Type B pancreatic cell (in vitro differentiated cells): ENCODE measurements around the gene CREBL2. TPM values are rescaled to one million over a fixed set of nuclear protein-coding genes. Genes with fewer than 3 reads are reported as not detected.
A peak's percentile ranks its signal among the peaks of the same experiment; 100 is the strongest.

ENCODE experiments used
- DNase-seq: peaks from one replicate; pipeline ENCODE4 v3.0.0; 2021; ENCODE audit warnings: mixed read lengths; ENCODE audit not compliant: unreplicated experiment; ENCODE audit errors: extremely low spot score
- H3K27ac Mint-ChIP-seq: 2 replicates; pipeline ENCODE4 v1.8.0; 2021; ENCODE audit warnings: mild to moderate bottlenecking, mixed read lengths
- H3K27me3 Mint-ChIP-seq: 2 replicates; pipeline ENCODE4 v1.8.0; 2021; ENCODE audit warnings: mixed read lengths
- H3K36me3 Mint-ChIP-seq: 2 replicates; pipeline ENCODE4 v1.8.0; 2021; ENCODE audit warnings: mixed read lengths
- H3K4me1 Mint-ChIP-seq: one replicate; pipeline ENCODE4 v1.8.0; 2021; ENCODE audit warnings: mixed read lengths; ENCODE audit not compliant: unreplicated experiment
- H3K4me3 Mint-ChIP-seq: 2 replicates; pipeline ENCODE4 v1.8.0; 2021; ENCODE audit warnings: mild to moderate bottlenecking, mixed read lengths
- H3K9me3 Mint-ChIP-seq: 2 replicates; pipeline ENCODE4 v1.8.0; 2021; ENCODE audit warnings: mixed read lengths
- total RNA-seq: library from RNA; stranded (reverse); gene quantifications from 2 replicates; pipeline ENCODE4 v1.2.1, GENCODE V29; 2021; ENCODE audit warnings: low replicate concordance
- TF ChIP-seq, protein P1 (sequence below): fragments of 200-600 bp; sonication (generic); conservative IDR thresholded peaks from 2 replicates; pipeline ENCODE4 v1.5.0; 2021; ENCODE audit warnings: antibody characterized with exemption, mild to moderate bottlenecking

The CREBL2 gene
- total RNA-seq, 1 donor from 2014 or later = 11.9 TPM

DNA sequence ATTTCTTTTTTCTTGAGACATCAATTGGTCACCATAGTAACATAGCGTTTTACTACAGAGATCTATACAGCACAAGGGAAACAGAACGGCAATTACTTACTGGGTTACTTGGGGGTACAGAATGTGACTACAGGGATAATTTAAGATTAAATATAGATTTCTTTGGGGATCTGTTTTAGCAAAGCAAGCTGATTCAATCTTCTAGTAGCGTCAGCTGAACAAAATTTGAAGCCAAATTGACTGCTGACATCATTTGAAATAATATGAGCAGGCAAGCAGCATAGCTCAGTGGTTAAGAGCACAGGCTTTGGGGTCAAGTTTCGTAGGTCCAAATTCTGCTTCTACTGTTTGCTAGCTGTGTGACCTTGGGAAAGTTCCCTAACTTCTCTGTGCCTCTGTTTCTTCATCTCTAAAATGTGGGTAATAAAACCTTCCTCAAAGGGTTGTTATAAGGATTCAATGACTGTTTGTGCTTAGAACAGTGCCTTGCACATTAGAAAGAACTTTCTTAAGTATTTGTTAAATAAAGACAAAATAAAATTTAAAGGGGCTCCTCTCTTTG is 71.5 kb downstream of the CREBL2 start:
- peak overlapping the region; percentile 54 for H3K4me3 Mint-ChIP-seq
- no peaks in the 10 kb centered on the region for H3K36me3 Mint-ChIP-seq
- DNase-seq = no peak
- no peaks in the 10 kb centered on the region for H3K9me3 Mint-ChIP-seq
- H3K27me3 Mint-ChIP-seq = peaks cover 9% of the 10 kb centered on the region
- TF ChIP-seq, protein P1, sequence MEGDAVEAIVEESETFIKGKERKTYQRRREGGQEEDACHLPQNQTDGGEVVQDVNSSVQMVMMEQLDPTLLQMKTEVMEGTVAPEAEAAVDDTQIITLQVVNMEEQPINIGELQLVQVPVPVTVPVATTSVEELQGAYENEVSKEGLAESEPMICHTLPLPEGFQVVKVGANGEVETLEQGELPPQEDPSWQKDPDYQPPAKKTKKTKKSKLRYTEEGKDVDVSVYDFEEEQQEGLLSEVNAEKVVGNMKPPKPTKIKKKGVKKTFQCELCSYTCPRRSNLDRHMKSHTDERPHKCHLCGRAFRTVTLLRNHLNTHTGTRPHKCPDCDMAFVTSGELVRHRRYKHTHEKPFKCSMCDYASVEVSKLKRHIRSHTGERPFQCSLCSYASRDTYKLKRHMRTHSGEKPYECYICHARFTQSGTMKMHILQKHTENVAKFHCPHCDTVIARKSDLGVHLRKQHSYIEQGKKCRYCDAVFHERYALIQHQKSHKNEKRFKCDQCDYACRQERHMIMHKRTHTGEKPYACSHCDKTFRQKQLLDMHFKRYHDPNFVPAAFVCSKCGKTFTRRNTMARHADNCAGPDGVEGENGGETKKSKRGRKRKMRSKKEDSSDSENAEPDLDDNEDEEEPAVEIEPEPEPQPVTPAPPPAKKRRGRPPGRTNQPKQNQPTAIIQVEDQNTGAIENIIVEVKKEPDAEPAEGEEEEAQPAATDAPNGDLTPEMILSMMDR = no peak
- H3K4me1 Mint-ChIP-seq = peaks cover 5% of the 10 kb centered on the region
- no peak overlapping the region for H3K27ac Mint-ChIP-seq

DNA sequence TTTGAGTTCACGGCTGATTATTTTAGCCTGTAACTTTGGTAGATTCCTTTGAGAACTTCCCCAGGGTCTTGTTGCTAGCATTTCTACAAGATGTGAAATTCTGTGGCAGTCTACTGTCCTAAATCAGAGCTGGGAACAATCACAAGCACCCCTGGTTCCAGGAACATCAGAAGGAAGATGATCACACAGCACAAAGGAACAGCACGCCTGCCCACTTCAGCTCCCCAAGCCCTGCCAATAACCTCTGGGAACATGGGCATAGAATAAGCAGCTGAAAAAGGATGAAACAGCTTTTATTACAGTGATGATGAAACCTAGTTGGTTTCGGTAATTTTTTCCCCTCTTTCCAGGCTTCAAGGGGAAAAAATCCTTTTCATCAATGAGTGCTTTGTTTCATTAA is 72.0 kb downstream of the CREBL2 start:
- no peaks in the 10 kb centered on the region for H3K36me3 Mint-ChIP-seq
- H3K4me1 Mint-ChIP-seq = peaks cover 5% of the 10 kb centered on the region
- H3K27me3 Mint-ChIP-seq = peaks cover 9% of the 10 kb centered on the region
- H3K9me3 Mint-ChIP-seq = no peaks in the 10 kb centered on the region
- TF ChIP-seq, protein P1 = no peak
- no peak for DNase-seq
- H3K27ac Mint-ChIP-seq = no peak overlapping the region
- H3K4me3 Mint-ChIP-seq = peak overlapping the region; percentile 54

DNA sequence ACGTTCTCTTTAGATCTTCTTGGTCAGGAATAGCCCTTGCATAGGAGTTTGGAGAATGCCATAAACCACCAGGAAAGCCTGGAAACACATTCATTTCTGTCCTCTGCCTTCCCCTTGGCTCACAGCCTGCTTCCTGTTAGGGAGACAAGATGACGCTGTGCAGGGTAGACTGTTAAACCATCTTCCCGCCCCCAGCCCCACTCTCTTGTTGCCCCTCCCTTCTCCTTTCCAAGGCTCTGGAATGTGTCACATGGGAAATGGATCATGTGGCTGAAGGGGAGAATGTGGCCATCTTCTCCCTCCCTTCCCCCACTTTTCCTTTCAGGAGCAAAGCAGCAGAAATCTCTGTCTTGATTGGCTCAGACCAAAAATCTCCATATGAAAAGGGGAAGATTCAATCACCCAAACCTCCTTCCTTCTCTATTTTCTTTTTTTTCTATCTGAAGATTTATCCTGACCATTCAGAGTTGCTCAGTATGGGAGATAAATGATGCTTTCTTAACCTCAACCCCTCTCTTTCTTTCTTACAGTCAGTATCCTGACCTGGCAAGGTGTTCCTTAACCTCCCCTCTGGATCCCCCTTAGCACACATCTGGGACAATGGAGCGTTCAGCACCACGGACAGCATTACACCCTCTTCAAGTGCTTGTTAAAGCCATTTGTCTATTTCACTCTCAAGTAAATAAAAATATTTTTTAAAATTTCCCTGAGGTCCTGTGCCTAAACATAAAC is 72.9 kb downstream of the CREBL2 start:
- TF ChIP-seq, protein P1 = no peak
- Mint-ChIP-seq H3K4me3 (peak overlapping the region; percentile 16), H3K36me3 (no peaks in the 10 kb centered on the region), H3K27me3 (peaks cover 9% of the 10 kb centered on the region), H3K9me3 (no peaks in the 10 kb centered on the region), H3K4me1 (peaks cover 5% of the 10 kb centered on the region), H3K27ac (no peak overlapping the region)
- no peak for DNase-seq

DNA sequence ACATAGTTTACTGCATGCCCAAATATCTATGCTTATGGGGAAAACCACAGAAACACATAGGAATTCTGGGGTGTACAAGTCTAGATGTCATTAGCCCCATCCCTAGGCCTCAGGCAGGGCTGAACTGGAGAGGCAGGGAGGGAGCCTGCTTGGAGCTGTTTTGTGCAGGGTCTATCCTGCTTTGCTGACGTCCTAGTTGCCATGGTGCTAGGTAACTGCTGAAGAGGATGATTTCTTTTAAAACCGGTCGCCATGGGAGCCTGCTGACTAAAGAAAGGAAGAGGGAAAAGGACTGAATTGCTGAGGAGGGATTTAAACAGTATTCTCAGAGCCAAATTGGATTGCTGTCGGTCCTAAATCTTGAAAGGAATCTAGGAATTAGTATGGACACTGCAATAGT is 73.6 kb downstream of the CREBL2 start:
- Mint-ChIP-seq H3K9me3 (no peaks in the 10 kb centered on the region), H3K4me3 (peak overlapping the region; percentile 12), H3K36me3 (no peaks in the 10 kb centered on the region), H3K27ac (no peak overlapping the region), H3K27me3 (peaks cover 9% of the 10 kb centered on the region), H3K4me1 (peaks cover 5% of the 10 kb centered on the region)
- no peak for DNase-seq
- TF ChIP-seq, protein P1 = no peak

DNA sequence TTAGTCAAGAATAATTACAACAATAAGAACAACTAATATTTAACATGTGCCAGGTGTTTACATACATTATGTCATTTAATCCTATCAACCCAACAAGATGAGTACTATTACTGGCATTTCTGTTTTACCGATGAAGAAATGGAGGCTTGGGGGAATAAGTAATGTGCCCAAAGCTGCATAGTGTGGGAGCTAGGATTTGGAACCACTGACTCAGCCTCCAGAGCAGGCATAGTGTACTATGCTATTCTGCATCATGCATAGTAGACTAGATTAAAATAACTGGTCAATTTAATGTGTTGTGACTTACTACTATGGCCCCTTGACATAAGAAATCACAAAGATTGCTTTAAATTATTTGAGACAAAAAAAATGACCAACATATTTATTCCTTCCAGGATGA is 74.8 kb downstream of the CREBL2 start:
- Mint-ChIP-seq H3K9me3 (no peaks in the 10 kb centered on the region), H3K36me3 (no peaks in the 10 kb centered on the region), H3K4me3 (no peak overlapping the region), H3K27ac (no peak overlapping the region), H3K27me3 (peaks cover 9% of the 10 kb centered on the region), H3K4me1 (peaks cover 5% of the 10 kb centered on the region)
- DNase-seq = no peak
- TF ChIP-seq, protein P1 = no peak
